ENCODE measurements around the gene PRSS12.
A peak's percentile ranks its signal among the peaks of the same experiment; 100 is the strongest.
"Not testable (repeated sequence)": the region's sequence is repeated elsewhere in the genome, so short reads cannot be mapped to it uniquely, and the experiment has no call there.

The PRSS12 gene

GRCh38 chr4:118273642-118274041 lies 79.2 kb downstream of the PRSS12 start:
- no peak for DNase-seq

- DNase-seq: no peak
Measured at GRCh38 chr4:118271788-118272187, 81.0 kb downstream of the PRSS12 start.

- DNase-seq: peak; percentile 7
Measured at GRCh38 chr4:118270492-118270891, 82.3 kb downstream of the PRSS12 start.

GRCh38 chr4:118268780-118269179 lies 84.0 kb downstream of the PRSS12 start:
- DNase-seq: no peak

GRCh38 chr4:118266145-118266496 lies 86.7 kb downstream of the PRSS12 start:
- not testable (repeated sequence) for DNase-seq

- no peak for DNase-seq
Measured at GRCh38 chr4:118265312-118266144, 87.3 kb downstream of the PRSS12 start.

- no peak for DNase-seq
Measured at GRCh38 chr4:118264096-118264495, 88.7 kb downstream of the PRSS12 start.

GRCh38 chr4:118260309-118260708 lies 92.5 kb downstream of the PRSS12 start:
- DNase-seq: no peak

- DNase-seq: no peak
Measured at GRCh38 chr4:118259111-118259510, 93.7 kb downstream of the PRSS12 start.

GRCh38 chr4:118254368-118254767 lies 98.4 kb downstream of the PRSS12 start:
- no peak for DNase-seq

GRCh38 chr4:118249890-118250289 lies 102.9 kb downstream of the PRSS12 start:
- no peak for DNase-seq

GRCh38 chr4:118237531-118237930 lies 115.3 kb downstream of the PRSS12 start:
- no peak for DNase-seq

- DNase-seq: no peak
Measured at GRCh38 chr4:118235566-118236120, 117.2 kb downstream of the PRSS12 start.

Measured in NCI-H1048 (cell line).